ENCODE measurements around the gene TRIM8. TPM values are rescaled to one million over a fixed set of nuclear protein-coding genes. Genes with fewer than 3 reads are reported as not detected.

TRIM8 gene
- total and polyA plus RNA-seq, 9 of the 15 experiments (the other 6 are each of a cell fraction or from before 2014, with no cell fraction given) = 1.7 to 26.0 (median 9.1) TPM

DNA sequence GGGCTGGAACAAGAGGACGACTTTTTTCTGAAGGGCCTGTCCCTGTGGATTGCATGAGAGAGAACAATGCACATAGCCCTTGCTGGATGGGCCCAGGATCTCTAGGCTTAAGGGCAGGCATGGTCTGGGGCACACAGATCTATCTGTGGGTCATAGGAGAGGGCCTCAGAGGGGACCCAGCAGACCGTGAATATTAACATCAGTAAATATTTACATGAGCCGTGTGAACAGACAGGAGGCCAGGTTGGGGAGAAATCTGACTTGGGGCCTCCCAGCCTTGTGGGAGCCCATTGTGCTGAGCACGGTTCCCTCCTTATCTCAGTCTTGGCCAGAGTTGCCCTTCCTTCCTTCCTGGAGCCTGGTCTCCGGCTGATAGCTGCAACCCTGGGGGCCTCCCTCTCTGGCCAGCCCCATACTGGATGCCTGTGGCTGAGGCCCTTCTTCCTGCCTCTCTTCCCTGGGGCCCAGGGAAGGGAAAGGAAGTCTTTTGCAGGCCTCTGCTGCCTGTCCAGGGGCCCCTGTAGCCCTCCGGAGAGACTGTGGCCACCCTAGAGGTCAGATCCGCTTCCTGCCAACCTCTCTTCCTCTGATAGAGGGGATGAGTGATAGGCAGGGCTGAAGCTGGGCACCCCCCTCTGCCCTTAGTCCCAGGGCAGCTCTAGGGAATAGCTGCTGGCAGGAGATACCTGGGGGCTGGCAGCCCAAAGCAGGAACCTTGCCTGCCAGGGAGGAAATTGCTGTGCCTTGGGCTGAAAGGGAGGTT, 44.5 kb upstream of the TRIM8 start (continued):
- TF ChIP-seq, protein P1, sequence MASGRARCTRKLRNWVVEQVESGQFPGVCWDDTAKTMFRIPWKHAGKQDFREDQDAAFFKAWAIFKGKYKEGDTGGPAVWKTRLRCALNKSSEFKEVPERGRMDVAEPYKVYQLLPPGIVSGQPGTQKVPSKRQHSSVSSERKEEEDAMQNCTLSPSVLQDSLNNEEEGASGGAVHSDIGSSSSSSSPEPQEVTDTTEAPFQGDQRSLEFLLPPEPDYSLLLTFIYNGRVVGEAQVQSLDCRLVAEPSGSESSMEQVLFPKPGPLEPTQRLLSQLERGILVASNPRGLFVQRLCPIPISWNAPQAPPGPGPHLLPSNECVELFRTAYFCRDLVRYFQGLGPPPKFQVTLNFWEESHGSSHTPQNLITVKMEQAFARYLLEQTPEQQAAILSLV (tag; IDR thresholded peaks at IDR 0.05) = no peak
- TF ChIP-seq, protein P2, sequence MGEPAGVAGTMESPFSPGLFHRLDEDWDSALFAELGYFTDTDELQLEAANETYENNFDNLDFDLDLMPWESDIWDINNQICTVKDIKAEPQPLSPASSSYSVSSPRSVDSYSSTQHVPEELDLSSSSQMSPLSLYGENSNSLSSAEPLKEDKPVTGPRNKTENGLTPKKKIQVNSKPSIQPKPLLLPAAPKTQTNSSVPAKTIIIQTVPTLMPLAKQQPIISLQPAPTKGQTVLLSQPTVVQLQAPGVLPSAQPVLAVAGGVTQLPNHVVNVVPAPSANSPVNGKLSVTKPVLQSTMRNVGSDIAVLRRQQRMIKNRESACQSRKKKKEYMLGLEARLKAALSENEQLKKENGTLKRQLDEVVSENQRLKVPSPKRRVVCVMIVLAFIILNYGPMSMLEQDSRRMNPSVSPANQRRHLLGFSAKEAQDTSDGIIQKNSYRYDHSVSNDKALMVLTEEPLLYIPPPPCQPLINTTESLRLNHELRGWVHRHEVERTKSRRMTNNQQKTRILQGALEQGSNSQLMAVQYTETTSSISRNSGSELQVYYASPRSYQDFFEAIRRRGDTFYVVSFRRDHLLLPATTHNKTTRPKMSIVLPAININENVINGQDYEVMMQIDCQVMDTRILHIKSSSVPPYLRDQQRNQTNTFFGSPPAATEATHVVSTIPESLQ (CRISPR knock-in tag; IDR thresholded peaks at IDR 0.05) = 0 out of 2 replicates have a peak, but pooled peaks have one; percentile 64
- TF ChIP-seq NONO (IDR thresholded peaks at IDR 0.05; ENCODE audit: low read depth in 2 of 2, low read length in 1 of 2) (no peak), ADNP (tag; IDR thresholded peaks at IDR 0.05) (no peak), MTA3 (IDR thresholded peaks at IDR 0.05; ENCODE audit: borderline replicate concordance) (0 out of 2 replicates have a peak, but pooled peaks have one; percentile 53), STAT5B (CRISPR knock-in tag; IDR thresholded peaks at IDR 0.05) (no peak), PCBP2 (IDR thresholded peaks at IDR 0.05; ENCODE audit: low read depth, low read length, poor library complexity, severe bottlenecking) (no peak), HMG20B (CRISPR knock-in tag; IDR thresholded peaks at IDR 0.05) (no peak), GABPA (tag; conservative IDR thresholded peaks at IDR 0.05; ENCODE audit: low read depth) (peak; percentile 57), PHF20 (IDR thresholded peaks at IDR 0.05; ENCODE audit: partially characterized antibody) (no peak), TRIM24 (IDR thresholded peaks at IDR 0.05) (peak in 1 of 2 experiments; percentile 69; a peak in 2 of 4 replicates), ZNF354B (CRISPR knock-in tag; IDR thresholded peaks at IDR 0.05) (no peak), CXXC5 (CRISPR knock-in tag; IDR thresholded peaks at IDR 0.05) (peak; percentile 60), SETDB1 (IDR thresholded peaks at IDR 0.05; ENCODE audit: low read length) (no peak), CBFA2T3 (IDR thresholded peaks at IDR 0.05) (peak; percentile 93), MAFG (tag; conservative IDR thresholded peaks at IDR 0.05) (no peak), YY1 (IDR thresholded peaks at IDR 0.05; ENCODE audit: borderline replicate concordance in 1 of 3, control insufficient read depth in 1 of 3, extremely low read depth in 1 of 3, insufficient read depth in 3 of 3, insufficient read length in 1 of 3, insufficient replicate concordance in 2 of 3, low read depth in 1 of 3, low read length in 2 of 3) (peak in 2 of 3 experiments; percentile 47 to 61), RBM39 (optimal IDR thresholded peaks at IDR 0.05; ENCODE audit: low read depth, low read length) (no peak)
- TF ChIP-seq, protein P3, sequence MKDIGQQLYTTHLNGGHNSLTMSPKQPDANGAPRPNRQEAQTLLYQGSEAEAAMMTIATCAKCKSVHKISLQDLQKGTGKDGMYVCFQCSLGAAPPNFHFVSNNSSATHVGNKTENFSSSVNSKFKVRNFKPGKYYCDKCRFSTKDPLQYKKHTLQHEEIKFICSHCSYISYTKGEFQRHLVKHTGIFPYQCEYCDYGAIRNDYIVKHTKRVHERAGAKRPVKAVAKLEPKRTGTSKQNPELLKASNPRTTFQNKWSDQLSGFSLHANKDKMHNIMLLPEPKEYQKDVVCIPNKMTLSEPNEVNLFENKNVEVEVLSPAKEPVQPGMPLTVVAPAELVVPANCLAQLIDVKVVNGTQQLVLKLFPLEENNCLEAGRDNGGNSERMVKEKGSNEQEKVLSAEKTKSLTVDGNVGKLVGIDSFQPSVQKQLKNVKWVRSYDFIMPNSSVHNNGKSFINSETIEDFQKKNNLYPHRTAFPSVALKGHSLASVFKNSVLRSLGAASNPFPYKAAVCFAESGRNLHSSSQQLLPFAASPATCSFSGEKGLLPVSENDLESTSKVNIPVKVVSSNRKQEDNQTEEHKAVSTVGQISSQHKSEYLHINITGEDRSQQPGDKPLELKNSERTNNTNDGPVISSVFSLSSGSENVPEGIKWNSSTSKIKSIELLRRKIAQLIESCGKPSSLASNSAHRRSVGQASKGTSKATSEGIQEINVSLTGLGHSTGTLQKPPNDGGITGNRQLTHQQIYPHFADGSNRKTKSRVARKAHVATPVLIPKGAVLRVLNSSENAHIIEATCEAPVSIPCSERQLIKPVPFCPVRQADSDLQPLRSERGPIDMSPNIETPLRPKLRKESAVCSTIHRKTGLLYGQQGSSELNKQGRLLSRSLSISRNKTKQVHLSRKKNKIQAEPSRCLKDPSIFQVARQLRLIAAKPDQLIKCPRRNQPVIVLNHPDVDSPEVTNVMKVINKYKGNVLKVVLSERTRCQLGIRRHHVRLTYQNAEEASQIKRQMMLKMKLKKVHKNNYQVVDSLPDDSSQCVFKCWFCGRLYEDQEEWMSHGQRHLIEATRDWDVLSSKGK (CRISPR knock-in tag; IDR thresholded peaks at IDR 0.05) = no peak
- TF ChIP-seq, protein P4, sequence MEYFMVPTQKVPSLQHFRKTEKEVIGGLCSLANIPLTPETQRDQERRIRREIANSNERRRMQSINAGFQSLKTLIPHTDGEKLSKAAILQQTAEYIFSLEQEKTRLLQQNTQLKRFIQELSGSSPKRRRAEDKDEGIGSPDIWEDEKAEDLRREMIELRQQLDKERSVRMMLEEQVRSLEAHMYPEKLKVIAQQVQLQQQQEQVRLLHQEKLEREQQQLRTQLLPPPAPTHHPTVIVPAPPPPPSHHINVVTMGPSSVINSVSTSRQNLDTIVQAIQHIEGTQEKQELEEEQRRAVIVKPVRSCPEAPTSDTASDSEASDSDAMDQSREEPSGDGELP (CRISPR knock-in tag; IDR thresholded peaks at IDR 0.05; ENCODE audit: borderline replicate concordance) = peak; percentile 60; the same call in 1 of the 2 replicates
